Astrocyte of the cerebellum (primary cell): ENCODE data around the gene LRRC4C.

Experiments
- DNase-seq: peaks from one replicate; pipeline ENCODE4 v3.0.0-alpha.2; 2011; ENCODE audit warnings: low read depth
- H3K4me3 ChIP-seq: 2 replicates; pipeline ENCODE4 v1.5.1; 2011; ENCODE audit warnings: mild to moderate bottlenecking, low read depth, low read length, moderate library complexity
- in situ Hi-C: cut with HindIII; loops from 2 replicates; pipeline ENCODE4 v1.10.0; 2017; ENCODE audit warnings: low sequenced_read_pairs
- TF ChIP-seq, protein P1 (sequence below): IDR thresholded peaks from 2 replicates; pipeline ENCODE4 v1.5.1; 2012; ENCODE audit warnings: low read length, low read depth, moderate library complexity, mild to moderate bottlenecking; ENCODE audit errors: missing control alignments

The LRRC4C gene

DNA sequence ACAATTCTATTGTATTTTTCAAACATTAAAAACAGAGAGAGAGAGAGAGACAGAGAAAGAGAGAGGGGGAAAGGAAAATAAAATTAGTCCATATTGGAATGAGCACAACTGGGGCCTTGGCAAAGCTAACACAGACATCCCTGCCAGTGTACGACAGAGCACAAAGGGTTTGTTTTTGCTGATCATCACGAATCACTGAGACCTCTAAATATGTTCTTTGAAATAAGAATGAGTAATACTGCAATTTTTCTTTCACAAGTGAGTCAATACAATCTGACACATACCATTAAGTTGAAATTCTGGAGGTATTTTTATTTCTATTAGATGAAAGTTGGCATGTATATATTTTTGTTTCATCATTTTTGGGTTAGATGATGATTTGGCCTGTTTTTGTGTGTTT lies 27.0 kb upstream of the LRRC4C start:
- DNase-seq, result no peak
- no peak overlapping the region for H3K4me3 ChIP-seq
- in situ Hi-C loops, result no loop called here
- TF ChIP-seq, protein P1, sequence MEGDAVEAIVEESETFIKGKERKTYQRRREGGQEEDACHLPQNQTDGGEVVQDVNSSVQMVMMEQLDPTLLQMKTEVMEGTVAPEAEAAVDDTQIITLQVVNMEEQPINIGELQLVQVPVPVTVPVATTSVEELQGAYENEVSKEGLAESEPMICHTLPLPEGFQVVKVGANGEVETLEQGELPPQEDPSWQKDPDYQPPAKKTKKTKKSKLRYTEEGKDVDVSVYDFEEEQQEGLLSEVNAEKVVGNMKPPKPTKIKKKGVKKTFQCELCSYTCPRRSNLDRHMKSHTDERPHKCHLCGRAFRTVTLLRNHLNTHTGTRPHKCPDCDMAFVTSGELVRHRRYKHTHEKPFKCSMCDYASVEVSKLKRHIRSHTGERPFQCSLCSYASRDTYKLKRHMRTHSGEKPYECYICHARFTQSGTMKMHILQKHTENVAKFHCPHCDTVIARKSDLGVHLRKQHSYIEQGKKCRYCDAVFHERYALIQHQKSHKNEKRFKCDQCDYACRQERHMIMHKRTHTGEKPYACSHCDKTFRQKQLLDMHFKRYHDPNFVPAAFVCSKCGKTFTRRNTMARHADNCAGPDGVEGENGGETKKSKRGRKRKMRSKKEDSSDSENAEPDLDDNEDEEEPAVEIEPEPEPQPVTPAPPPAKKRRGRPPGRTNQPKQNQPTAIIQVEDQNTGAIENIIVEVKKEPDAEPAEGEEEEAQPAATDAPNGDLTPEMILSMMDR, result no peak

DNA sequence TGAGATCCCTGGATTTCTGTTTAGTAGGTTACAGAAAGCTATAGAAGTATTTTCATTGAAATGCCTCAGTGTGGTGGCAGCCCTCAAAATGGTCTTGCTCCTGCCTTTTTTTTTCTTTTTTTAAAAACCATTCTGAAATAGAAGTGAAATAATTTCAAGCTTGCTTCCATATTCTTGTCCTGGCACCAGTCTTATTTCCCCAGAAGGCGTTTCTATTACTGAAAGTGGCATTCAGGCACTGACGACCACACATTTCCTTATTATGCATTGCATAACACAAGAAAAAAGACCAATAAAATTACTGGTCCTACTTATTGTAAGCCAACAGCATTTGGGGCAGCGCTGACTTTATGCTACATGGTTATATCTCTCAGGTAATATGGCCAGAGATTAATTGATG lies 24.5 kb upstream of the LRRC4C start:
- H3K4me3 ChIP-seq, result no peak overlapping the region
- TF ChIP-seq, protein P1, result no peak
- no peak for DNase-seq
- in situ Hi-C loops, result no loop called here

DNA sequence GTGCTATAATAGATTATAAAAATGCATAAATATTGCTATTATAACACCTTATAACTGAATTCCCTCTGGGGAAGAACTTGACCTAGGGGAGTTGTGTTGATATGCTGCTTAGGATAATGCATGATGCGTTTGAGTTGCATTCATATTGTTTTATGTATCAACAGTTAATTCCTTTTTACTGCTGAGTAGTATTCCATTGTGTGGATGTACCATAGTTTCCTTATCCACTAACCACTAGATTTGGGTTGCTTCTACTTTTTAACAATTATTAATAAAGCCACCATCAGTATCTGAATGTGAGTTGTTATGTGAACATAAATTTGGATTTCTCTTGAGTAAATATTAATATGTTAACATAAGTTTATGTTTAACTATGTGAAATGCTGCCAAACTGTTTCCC lies 19.7 kb upstream of the LRRC4C start:
- in situ Hi-C loops, result no loop called here
- H3K4me3 ChIP-seq, result no peak overlapping the region
- TF ChIP-seq, protein P1, result no peak
- no peak for DNase-seq

DNA sequence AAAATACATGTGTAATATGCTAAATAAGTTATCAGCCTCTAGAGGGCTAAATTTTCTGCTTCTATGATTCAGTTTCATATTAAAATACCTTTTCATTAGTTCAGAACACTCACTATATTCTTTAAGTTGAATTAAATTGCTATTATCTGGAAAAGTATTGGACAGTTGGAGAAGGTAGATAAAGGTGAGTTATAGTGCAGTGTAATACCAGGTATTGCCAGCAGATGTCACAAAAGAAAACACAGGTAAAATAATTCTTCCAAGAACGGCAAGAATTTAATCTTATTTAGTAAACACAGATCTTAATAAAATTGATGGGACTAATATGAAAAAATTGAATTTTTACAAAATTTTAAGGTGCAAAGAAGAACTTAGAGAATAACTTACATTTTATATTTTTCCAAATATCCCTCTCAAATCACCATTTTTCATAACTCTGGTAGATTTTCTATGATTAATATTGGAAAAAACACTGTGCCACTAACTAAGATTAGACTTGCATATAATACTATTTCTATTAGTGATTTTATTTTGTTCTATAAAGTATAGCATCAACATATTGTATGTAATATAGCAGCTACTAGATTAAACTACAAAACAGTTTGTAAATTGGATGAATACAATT lies 1.7 kb upstream of the LRRC4C start:
- H3K4me3 ChIP-seq, result no peak overlapping the region
- TF ChIP-seq, protein P1, result peak; percentile 53
- in situ Hi-C loops, result no loop called here
- DNase-seq, result no peak

DNA sequence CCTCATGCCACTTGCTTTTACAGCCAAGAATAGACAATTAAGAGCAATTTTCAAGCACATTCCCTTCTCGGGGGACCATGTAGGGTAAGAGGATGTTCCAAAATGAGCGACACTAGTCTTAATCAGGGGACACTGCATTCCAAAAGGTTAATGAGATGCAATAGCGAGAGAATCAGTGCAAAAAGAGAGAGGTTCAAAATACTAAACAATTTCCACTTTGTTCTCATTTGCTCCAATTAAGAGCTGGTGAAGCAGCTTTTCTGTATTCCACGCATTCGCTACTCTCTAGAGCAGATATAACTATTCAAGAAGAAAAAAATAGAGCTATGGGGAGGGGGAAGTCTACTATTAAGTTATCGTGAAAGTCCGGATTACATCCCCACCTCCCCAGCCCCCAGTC lies 811 bp downstream of the LRRC4C start:
- in situ Hi-C loops, result no loop called here
- no peak for DNase-seq
- TF ChIP-seq, protein P1, result no peak
- no peak overlapping the region for H3K4me3 ChIP-seq

DNA sequence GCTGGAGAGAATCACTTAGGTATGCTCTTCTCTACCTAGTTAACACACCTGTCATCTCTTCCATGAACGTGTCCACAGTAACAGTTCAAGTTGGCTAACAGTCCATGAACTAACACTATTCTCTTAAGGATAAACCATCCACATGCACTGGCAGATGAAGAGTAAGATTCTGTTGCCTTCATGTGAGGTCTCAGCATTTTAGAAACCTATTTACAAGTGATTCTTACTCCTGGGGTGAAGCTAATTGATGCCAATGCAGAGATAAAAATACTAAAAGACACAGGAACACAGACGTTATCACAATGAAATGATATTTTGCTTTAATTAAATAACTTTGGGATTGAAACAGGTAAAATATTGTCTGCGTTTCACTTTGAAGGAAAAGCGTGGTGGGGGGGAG lies 1.3 kb downstream of the LRRC4C start:
- H3K4me3 ChIP-seq, result no peak overlapping the region
- DNase-seq, result no peak
- in situ Hi-C loops, result no loop called here
- TF ChIP-seq, protein P1, result no peak
